Measurements from ENCODE around the gene CUBN. TPM values are rescaled to one million over a fixed set of nuclear protein-coding genes. Genes with fewer than 3 reads are reported as not detected.

Gene CUBN
- total and polyA plus RNA-seq, 10 of the 15 experiments (the other 5 are each of a cell fraction or from before 2014, with no cell fraction given): under 0.01 to 0.14 (median 0.02) TPM; not detected in 6

GRCh38 chr10:16957038-16957437 lies 172.6 kb downstream of the CUBN start (continued):
- no peak for TF ChIP-seq PAX5 (IDR thresholded peaks at IDR 0.05; ENCODE audit: borderline replicate concordance, low read depth, low read length)

DNA sequence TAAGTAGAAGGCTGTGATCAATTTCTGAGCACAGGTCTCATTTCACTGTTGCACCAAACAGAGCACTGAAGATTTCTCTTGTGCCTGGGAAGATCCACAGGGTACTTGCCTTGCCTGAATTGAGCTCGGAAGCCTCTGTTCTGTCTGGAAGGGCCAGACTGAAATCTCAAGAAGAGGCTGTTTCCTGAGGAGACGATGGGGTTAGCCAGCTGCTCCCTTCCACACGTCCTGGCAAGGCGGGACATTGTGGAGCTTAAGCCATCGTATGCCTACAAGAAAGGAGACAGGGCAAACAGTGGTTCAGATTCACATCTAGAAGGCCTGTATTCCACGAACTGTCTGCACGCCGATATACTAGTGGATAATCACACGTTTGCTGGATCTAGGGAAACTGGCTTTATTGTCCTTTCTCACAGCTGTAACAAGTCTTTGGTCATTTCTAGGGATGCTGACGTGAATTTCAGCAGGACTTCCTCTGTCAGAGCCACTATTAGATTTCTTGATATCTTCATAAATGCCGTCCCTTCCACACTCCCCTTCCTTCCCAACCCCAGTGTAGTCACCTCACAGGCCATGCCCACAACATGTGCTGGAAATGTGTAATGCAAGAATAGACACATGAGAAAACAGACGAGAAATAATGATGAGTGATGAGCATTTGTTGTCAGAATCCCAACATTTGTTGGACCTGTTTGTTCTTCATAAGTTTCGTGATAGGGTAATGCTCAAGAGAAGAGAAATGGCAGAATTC lies 175.2 kb downstream of the CUBN start:
- intact Hi-C loops (cut with micrococcal nuclease; ENCODE audit: unreplicated experiment) (loop anchor here (5.0 kb wide), 1 partner anchor 303 kb away; no protein-coding TSS in a partner anchor), in situ Hi-C loops (cut with MboI) (no loop called here)
- POLR2A ChIA-PET: no interaction called here
- CTCF ChIA-PET: interaction anchor here (0.5 kb wide), 1 partner anchor 1001 kb away, joined by 3 read pairs; no protein-coding TSS in a partner anchor
- SMC1A ChIA-PET (ENCODE audit: uncharacterized antibody, unreplicated experiment): no interaction called here
- Histone ChIP-seq H3K4me1 (ENCODE audit: control insufficient read depth, insufficient read depth, low read length) (no peaks in the 10 kb centered on the region), H3K9ac (ENCODE audit: control insufficient read depth, insufficient read depth, low read length) (no peak overlapping the region), H3K9me3 (replicated peaks; ENCODE audit: control insufficient read depth, insufficient read depth, low read length) (no peaks in the 10 kb centered on the region), H3K4me2 (ENCODE audit: control insufficient read depth, insufficient read depth) (no peak overlapping the region), H3K79me2 (ENCODE audit: control insufficient read depth, insufficient read depth, low read length) (no peaks in the 10 kb centered on the region), H4K20me1 (ENCODE audit: control insufficient read depth, insufficient read depth) (no peaks in the 10 kb centered on the region), H3K4me3 (no peak overlapping the region), H2AFZ (ENCODE audit: control insufficient read depth, low read depth, low read length) (no peak overlapping the region), H3K27me3 (replicated peaks in 1 of 2; ENCODE audit: control insufficient read depth in 2 of 2, insufficient read depth in 2 of 2, low read length in 1 of 2) (no peaks in the 10 kb centered on the region), H3K27ac (ENCODE audit: control insufficient read depth, insufficient read depth) (no peak overlapping the region), H3K36me3 (ENCODE audit: control insufficient read depth in 2 of 2, insufficient read depth in 2 of 2, low read length in 1 of 2) (no peaks in the 10 kb centered on the region)
- BruUV-seq (replicated peaks): no TSS peak
- ATAC-seq: no peak
- DNase-seq (ENCODE audit: low read depth, low spot score): no peak
- FAIRE-seq: no peak
- TF ChIP-seq EGR1 (IDR thresholded peaks at IDR 0.05; ENCODE audit: borderline replicate concordance in 1 of 2, low read depth in 2 of 2, low read length in 2 of 2) (no peak), PAX5 (IDR thresholded peaks at IDR 0.05; ENCODE audit: borderline replicate concordance, low read depth, low read length) (no peak), JUNB (IDR thresholded peaks at IDR 0.05) (no peak), NR2F1 (conservative IDR thresholded peaks at IDR 0.05) (no peak), SMAD1 (IDR thresholded peaks at IDR 0.05; ENCODE audit: low read depth, partially characterized antibody) (no peak), USF1 (IDR thresholded peaks at IDR 0.05; ENCODE audit: borderline replicate concordance, extremely low read length, insufficient read depth, low read depth, low read length) (no peak), PAX8 (IDR thresholded peaks at IDR 0.05) (no peak), FOS (IDR thresholded peaks at IDR 0.05; ENCODE audit: borderline replicate concordance, extremely low read depth, insufficient read length) (no peak), ZNF384 (IDR thresholded peaks at IDR 0.05; ENCODE audit: borderline replicate concordance, low read depth, low read length) (no peak)
- TF ChIP-seq, protein P1, sequence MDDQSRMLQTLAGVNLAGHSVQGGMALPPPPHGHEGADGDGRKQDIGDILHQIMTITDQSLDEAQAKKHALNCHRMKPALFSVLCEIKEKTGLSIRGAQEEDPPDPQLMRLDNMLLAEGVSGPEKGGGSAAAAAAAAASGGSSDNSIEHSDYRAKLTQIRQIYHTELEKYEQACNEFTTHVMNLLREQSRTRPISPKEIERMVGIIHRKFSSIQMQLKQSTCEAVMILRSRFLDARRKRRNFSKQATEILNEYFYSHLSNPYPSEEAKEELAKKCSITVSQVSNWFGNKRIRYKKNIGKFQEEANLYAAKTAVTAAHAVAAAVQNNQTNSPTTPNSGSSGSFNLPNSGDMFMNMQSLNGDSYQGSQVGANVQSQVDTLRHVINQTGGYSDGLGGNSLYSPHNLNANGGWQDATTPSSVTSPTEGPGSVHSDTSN (IDR thresholded peaks at IDR 0.05; ENCODE audit: insufficient replicate concordance, low read depth, low read length): no peak
- TF ChIP-seq, protein P2, sequence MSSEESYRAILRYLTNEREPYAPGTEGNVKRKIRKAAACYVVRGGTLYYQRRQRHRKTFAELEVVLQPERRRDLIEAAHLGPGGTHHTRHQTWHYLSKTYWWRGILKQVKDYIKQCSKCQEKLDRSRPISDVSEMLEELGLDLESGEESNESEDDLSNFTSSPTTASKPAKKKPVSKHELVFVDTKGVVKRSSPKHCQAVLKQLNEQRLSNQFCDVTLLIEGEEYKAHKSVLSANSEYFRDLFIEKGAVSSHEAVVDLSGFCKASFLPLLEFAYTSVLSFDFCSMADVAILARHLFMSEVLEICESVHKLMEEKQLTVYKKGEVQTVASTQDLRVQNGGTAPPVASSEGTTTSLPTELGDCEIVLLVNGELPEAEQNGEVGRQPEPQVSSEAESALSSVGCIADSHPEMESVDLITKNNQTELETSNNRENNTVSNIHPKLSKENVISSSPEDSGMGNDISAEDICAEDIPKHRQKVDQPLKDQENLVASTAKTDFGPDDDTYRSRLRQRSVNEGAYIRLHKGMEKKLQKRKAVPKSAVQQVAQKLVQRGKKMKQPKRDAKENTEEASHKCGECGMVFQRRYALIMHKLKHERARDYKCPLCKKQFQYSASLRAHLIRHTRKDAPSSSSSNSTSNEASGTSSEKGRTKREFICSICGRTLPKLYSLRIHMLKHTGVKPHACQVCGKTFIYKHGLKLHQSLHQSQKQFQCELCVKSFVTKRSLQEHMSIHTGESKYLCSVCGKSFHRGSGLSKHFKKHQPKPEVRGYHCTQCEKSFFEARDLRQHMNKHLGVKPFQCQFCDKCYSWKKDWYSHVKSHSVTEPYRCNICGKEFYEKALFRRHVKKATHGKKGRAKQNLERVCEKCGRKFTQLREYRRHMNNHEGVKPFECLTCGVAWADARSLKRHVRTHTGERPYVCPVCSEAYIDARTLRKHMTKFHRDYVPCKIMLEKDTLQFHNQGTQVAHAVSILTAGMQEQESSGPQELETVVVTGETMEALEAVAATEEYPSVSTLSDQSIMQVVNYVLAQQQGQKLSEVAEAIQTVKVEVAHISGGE (CRISPR knock-in tag; IDR thresholded peaks at IDR 0.05): no peak
- TF ChIP-seq, protein P3, sequence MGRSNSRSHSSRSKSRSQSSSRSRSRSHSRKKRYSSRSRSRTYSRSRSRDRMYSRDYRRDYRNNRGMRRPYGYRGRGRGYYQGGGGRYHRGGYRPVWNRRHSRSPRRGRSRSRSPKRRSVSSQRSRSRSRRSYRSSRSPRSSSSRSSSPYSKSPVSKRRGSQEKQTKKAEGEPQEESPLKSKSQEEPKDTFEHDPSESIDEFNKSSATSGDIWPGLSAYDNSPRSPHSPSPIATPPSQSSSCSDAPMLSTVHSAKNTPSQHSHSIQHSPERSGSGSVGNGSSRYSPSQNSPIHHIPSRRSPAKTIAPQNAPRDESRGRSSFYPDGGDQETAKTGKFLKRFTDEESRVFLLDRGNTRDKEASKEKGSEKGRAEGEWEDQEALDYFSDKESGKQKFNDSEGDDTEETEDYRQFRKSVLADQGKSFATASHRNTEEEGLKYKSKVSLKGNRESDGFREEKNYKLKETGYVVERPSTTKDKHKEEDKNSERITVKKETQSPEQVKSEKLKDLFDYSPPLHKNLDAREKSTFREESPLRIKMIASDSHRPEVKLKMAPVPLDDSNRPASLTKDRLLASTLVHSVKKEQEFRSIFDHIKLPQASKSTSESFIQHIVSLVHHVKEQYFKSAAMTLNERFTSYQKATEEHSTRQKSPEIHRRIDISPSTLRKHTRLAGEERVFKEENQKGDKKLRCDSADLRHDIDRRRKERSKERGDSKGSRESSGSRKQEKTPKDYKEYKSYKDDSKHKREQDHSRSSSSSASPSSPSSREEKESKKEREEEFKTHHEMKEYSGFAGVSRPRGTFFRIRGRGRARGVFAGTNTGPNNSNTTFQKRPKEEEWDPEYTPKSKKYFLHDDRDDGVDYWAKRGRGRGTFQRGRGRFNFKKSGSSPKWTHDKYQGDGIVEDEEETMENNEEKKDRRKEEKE (IDR thresholded peaks at IDR 0.05): no peak
- RAD21 ChIA-PET (ENCODE audit: unreplicated experiment): no interaction called here
- WGBS (ENCODE audit: insufficient coverage, insufficient replicate concordance, low lambda C conversion rate, missing lambda C conversion rate): 39% methylated on average over 13 of the region's 13 CpGs

All from GM12878 (cell line).